AG09309 (cell line): ENCODE results near the gene FAAP100.

Experiments
- DNase-seq: peaks from one replicate; pipeline ENCODE4 v3.0.0-alpha.2; 2010; ENCODE audit warnings: low read depth
- H3K4me3 ChIP-seq: 2 replicates; pipeline ENCODE4 v1.5.1; 2011; ENCODE audit warnings: mild to moderate bottlenecking, low read depth, low read length, moderate library complexity; ENCODE audit not compliant: control insufficient read depth
- TF ChIP-seq, protein P1 (sequence below): IDR thresholded peaks from 2 replicates; pipeline ENCODE4 v1.5.1; 2011; ENCODE audit warnings: mild to moderate bottlenecking, low read depth, low read length, inconsistent platforms; ENCODE audit not compliant: insufficient read depth, control insufficient read depth; ENCODE audit errors: missing control alignments

The FAAP100 gene

DNA sequence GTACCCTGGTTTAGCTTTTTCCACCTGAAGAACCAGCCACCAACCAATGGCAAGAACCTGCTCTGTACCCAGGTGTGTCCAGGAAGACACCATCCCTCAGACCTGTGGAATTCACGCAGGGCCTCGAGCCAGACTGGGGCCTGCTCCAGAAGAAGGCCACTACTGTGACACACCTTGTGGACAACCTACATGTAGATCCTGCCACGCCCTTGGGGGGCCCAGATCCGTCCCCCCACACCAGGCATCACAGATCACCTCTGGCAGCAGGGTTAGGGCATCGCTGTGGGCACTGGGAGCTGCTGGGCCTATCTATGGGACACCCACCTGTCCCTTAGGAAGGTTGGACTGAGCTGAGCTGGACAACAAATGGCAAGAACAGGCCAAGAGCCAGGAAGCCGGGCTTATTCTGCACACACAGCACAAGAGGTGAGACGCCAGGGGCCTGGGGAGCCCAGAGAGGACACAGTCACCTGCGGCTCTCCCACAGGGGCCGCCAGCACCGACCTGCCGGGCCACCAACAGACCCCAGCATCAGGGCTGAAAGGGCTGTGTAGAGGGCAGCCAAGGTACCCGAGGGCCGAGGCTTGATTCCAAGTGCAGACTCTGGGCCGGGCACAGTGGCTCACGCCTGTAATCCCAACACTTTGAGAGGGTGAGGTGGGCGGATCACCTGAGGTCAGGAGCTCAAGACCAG is 7.7 kb downstream of the FAAP100 start:
- DNase-seq = no peak
- TF ChIP-seq, protein P1, sequence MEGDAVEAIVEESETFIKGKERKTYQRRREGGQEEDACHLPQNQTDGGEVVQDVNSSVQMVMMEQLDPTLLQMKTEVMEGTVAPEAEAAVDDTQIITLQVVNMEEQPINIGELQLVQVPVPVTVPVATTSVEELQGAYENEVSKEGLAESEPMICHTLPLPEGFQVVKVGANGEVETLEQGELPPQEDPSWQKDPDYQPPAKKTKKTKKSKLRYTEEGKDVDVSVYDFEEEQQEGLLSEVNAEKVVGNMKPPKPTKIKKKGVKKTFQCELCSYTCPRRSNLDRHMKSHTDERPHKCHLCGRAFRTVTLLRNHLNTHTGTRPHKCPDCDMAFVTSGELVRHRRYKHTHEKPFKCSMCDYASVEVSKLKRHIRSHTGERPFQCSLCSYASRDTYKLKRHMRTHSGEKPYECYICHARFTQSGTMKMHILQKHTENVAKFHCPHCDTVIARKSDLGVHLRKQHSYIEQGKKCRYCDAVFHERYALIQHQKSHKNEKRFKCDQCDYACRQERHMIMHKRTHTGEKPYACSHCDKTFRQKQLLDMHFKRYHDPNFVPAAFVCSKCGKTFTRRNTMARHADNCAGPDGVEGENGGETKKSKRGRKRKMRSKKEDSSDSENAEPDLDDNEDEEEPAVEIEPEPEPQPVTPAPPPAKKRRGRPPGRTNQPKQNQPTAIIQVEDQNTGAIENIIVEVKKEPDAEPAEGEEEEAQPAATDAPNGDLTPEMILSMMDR = no peak
- no peak overlapping the region for H3K4me3 ChIP-seq

DNA sequence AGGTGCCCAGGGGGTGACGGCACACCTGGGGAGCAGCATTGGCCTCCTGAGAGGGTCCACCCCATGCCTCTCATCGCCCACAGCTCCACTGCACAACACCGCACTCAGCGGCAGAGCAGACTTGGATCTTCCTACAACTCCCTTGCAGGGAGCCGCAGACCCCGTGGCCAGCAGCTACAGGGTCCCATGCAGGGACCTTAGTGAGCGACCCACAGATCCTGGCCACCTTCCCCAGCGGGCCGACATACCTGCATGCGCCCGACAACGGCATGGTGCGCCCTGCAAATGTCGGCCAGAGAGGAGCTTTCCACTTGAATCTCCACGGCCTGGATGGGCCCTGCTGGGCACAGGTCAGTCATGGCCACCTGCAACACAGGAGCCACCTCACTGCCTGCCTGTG is 8.4 kb downstream of the FAAP100 start:
- no peak overlapping the region for H3K4me3 ChIP-seq
- DNase-seq = no peak
- TF ChIP-seq, protein P1 = no peak

DNA sequence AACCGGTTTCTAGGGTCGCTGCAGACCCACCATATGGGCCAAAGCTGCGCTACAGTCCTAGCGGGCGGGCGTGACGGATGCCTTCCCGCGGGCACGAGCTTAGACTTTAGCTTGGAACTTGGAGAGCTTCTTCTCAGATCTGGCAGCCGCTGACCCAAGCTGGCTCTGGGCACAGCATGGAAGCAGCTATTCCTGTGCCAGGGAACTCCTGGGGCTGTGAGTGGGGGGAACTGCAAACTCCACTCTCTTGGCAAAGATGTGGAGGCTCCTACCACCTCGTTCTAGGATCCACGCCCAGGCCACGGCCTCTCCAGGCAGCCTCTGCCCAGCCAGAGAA is 8.8 kb downstream of the FAAP100 start:
- H3K4me3 ChIP-seq = no peak overlapping the region
- DNase-seq = no peak
- TF ChIP-seq, protein P1 = no peak

DNA sequence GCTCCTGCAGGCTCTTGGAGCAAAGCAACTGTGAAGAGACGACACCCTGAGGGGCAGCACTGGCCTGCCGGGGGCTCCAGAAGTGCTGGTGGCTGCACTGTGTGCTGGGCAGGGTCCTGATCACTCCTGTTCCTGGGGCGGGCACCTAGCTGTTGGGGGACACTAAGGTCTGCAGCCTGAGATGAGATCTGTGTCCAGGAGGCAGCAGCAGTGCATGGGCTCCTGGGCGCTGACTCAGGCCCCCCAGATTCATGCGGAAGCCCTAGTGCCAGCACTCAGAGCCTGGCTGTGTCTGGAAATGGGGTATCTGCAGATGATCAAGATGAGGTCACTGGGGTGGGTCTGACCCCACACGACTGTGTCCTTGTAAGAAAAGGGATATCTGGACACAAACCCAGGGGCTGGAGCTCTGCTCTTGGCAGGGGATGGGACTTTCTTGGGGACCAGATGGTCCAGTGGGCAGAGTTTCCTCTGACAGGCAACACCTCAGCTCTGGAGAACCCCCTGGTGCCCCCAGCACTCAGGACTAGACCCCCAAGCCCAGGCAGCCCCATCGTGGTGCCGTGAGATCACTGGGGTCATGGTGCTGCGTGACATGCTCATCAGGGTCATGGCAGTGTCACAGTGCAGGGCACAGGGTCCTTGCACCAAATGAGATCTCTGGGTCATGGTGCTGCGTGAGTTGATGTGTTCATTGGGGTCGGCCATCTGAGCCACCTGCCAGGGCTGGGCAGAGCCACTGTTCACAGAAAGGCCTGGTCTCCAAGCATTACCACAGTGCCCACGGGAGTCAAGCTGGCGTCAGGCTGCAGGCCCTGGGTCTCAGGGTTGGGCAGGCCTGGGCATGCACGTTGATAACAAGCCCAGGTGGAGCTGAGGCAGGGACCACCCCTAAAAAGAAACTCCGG is 9.5 kb downstream of the FAAP100 start:
- TF ChIP-seq, protein P1 = no peak
- H3K4me3 ChIP-seq = no peak overlapping the region
- DNase-seq = no peak

DNA sequence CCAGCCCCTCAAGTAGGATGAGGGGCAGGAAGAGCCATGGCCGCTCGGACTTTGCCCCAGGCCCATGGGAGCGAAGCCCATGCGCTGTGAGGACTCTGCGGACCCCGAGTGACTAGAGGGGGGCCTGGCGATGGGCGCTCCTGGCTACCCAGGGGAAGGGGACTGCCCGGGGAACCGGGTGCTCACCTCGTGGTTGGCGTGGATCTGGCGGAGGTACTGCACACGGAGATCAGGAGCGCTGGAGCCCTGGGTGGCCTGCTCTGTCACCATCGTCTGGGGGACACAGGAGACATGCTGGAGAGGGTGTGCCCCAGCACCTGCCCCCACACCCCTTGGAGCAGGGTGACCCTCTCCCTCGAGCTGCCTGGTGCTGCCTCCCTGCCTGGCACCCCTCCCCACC is 11.0 kb downstream of the FAAP100 start:
- H3K4me3 ChIP-seq = no peak overlapping the region
- no peak for DNase-seq
- TF ChIP-seq, protein P1 = no peak

DNA sequence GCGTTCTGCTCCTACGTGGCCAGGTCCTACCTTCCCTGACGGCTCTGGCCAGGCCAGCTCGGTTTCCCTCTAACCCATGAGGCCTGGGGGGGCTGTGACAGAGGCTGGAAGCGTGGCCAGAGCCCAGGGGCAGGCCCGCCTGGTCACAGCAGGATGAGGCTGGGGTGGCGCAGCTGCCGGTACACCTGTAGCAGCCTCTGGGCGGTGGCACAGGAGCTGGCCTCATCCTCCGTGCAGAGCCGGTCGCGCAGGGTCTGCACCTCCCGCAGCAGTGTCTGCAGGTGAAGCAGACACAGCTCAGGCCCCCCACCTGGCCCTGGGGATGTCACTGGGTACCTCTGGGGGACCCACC is 11.5 kb downstream of the FAAP100 start:
- no peak for DNase-seq
- TF ChIP-seq, protein P1 = no peak
- H3K4me3 ChIP-seq = no peak overlapping the region
